Measurements from ENCODE around the gene FBXO42. TPM values are rescaled to one million over a fixed set of nuclear protein-coding genes. Genes with fewer than 3 reads are reported as not detected.

The FBXO42 gene
- total and polyA plus RNA-seq, 2 of the 13 experiments (the other 11 are each of a cell fraction or from before 2014, with no cell fraction given): 7.6 to 17.5 TPM

GRCh38 chr1:16351994-16352841, at the start of gene FBXO42 (continued):
- TF ChIP-seq SNAPC4 (CRISPR knock-in tag; IDR thresholded peaks at IDR 0.05) (no peak), KMT2A (CRISPR knock-in tag; IDR thresholded peaks at IDR 0.05) (peak; percentile 84), ZNF230 (CRISPR knock-in tag; IDR thresholded peaks at IDR 0.05) (no peak), IKZF4 (CRISPR knock-in tag; IDR thresholded peaks at IDR 0.05; ENCODE audit: borderline replicate concordance, low read depth, not compliant biosample characterization) (peak; percentile 72), SIX1 (CRISPR knock-in tag; IDR thresholded peaks at IDR 0.05; ENCODE audit: borderline replicate concordance) (no peak), MYC (CRISPR knock-in tag; IDR thresholded peaks at IDR 0.05; ENCODE audit: borderline replicate concordance) (peak; percentile 87), TEAD3 (CRISPR knock-in tag; optimal IDR thresholded peaks at IDR 0.05; ENCODE audit: borderline replicate concordance) (peak; percentile 89), ZBTB21 (CRISPR knock-in tag; IDR thresholded peaks at IDR 0.05) (no peak), ZSCAN29 (CRISPR knock-in tag; conservative IDR thresholded peaks at IDR 0.05) (no peak), MEIS1 (CRISPR knock-in tag; IDR thresholded peaks at IDR 0.05; ENCODE audit: borderline replicate concordance) (peak; percentile 54; the same call in 1 of the 2 replicates), EP300 (IDR thresholded peaks at IDR 0.05; ENCODE audit: low read depth in 2 of 2, low read length in 2 of 2) (no peak), EP300 (CRISPR knock-in tag; IDR thresholded peaks at IDR 0.05; ENCODE audit: borderline replicate concordance) (no peak), RORA (CRISPR knock-in tag; IDR thresholded peaks at IDR 0.05) (no peak), GATAD1 (CRISPR knock-in tag; IDR thresholded peaks at IDR 0.05) (peak; percentile 71), RNF2 (conservative IDR thresholded peaks at IDR 0.05; ENCODE audit: low read depth) (peak; percentile 75; the same call in 1 of the 2 replicates), ARID4A (CRISPR knock-in tag; IDR thresholded peaks at IDR 0.05; ENCODE audit: borderline replicate concordance) (peak; percentile 68; the same call in 1 of the 2 replicates), ZIK1 (CRISPR knock-in tag; IDR thresholded peaks at IDR 0.05; ENCODE audit: borderline replicate concordance, low read depth) (peak; percentile 90), ZNF232 (CRISPR knock-in tag; IDR thresholded peaks at IDR 0.05; ENCODE audit: borderline replicate concordance) (peak; percentile 77; the same call in 1 of the 2 replicates)
